PC-3 (cell line): Measurements from ENCODE around the gene TAF12.

Experiments
- CTCF ChIP-seq: fragments of 300-600 bp; sonication (generic); conservative IDR thresholded peaks from 2 replicates; pipeline ENCODE4 v1.5.1; 2017; ENCODE audit warnings: antibody characterized with exemption, low read depth, mild to moderate bottlenecking, low read length
- EZH2 ChIP-seq: fragments of 300-600 bp; sonication (generic); IDR thresholded peaks from one replicate; pipeline ENCODE4 v1.6.1; 2017; ENCODE audit warnings: antibody characterized with exemption, mild to moderate bottlenecking, low read length; ENCODE audit not compliant: unreplicated experiment
- EZH2phosphoT487 ChIP-seq: fragments of 300-600 bp; sonication (generic); IDR thresholded peaks from 2 replicates; pipeline ENCODE4 v1.6.1; 2018; ENCODE audit warnings: mild to moderate bottlenecking, antibody characterized with exemption, low read length, borderline replicate concordance

GRCh38 chr1:28601696-28602095 is 41.2 kb downstream of the TAF12 start:
- TF ChIP-seq EZH2 (no peak), CTCF (no peak), EZH2phosphoT487 (no peak)
